GM21737 (cell line): ENCODE results near the gene SNRNP27.

Experiments
- ATAC-seq: cut with Tn5 transposase; IDR thresholded peaks from one replicate; pipeline ENCODE4 v1.9.1; 2021; ENCODE audit warnings: mild to moderate bottlenecking, moderate library complexity; ENCODE audit not compliant: unreplicated experiment

The SNRNP27 gene

DNA sequence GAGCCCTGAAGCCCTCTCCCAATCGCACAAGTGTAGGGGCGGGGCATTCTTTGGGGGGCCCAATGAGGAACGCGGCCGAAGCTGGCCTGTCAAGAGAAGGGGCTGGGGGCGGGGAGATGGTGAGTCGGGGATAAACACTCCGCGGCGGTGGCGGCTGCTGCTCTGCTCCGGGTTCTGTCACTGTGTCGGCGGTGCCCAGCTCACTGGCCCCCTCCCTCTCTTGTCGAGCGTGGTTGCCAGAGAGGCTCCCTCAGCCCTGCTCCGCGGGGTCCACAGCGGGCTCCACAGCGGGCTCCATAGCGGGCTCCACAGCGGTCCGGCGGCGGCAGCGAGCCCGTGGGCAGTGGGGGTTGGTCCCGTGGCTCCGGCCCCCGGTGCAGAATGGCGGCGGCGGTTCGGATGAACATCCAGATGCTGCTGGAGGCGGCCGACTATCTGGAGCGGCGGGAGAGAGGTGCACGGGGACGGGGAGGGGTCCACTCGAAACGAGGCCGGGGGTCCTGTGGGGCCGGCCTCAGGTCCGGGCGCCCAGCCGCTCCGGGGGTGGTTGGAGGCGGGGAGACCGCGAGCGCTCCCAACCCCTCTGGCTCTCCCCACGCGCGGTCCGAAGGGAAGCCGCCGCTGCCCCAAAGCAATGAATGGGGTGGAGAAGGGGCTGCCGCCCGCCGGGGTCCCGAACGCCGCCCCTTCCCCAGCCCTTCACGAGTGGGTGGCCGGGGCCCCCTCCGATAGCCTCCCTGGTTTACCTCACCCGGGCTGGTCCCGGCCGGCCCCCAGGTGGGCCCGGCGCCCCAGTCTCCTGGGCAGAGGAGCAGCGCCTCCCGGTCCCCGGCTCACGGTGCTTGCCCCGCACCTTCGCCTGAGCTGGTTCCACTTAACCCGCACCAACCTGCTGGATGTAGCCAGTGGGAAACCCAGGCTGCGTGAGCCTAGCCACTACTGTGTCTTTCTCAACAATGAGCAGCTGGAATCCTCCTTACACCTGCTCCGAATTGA, 21.5 kb downstream of the SNRNP27 start, which contains the start of gene MXD1:
MXD1 (plus strand) TSS at position 160 of the 996 bp plus-strand sequence; CDS start at position 382, 222 bp downstream.
- peak; percentile 70 for ATAC-seq

DNA sequence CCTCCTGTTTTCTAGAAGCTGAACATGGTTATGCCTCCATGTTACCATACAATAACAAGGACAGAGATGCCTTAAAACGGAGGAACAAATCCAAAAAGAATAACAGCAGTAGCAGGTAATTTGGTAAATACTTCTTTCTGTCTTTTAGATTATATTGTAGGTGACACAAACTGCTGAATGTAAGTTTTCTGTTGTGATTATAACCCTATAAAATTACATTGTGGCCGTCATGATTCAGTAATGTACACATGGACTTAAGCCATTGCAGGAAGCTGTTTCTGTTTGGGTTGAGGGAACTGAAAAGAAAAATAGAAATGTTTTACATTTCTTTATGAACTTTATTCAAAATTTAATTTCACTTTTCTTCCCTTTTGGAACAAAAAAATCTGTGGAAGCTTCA, 22.4 kb downstream of the SNRNP27 start:
- ATAC-seq, result no peak

DNA sequence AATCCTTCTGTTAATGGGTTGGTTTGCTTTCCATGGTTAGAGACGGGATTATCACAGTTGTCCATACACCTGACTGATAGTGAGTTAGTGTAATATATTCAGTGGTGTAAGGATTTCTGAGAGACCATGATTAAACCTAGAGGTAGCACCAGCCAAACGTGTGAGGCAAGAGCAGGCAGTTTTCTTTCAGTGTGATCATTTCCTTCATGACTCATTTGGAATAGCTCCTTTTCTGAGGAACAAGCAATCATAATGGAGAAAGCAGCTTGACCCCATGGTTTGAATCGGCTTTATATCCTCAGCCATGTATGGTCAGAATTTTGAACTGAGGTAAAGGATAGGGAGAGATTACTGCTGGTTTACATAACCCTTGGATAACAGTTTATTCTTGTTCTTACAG, 24.1 kb downstream of the SNRNP27 start:
- ATAC-seq, result no peak

DNA sequence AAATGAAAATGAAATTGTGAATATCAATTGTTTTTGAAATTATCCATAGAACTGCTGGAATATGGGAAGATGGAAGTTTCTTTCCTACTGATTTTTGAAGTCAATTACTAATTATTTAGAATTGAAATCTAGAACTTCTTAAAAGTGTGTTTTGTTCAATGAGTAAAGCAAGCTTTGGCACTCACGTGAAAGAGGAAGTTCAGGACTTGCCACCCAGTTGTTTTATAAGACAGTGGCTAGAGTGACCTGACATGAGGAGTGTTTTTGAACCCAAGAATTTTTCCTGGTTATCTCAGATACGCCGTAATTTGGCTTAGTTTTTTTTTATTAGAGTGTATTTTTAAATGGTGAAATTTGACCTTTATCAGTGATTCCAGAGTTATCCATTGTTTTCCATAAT, 24.6 kb downstream of the SNRNP27 start:
- ATAC-seq, result no peak

DNA sequence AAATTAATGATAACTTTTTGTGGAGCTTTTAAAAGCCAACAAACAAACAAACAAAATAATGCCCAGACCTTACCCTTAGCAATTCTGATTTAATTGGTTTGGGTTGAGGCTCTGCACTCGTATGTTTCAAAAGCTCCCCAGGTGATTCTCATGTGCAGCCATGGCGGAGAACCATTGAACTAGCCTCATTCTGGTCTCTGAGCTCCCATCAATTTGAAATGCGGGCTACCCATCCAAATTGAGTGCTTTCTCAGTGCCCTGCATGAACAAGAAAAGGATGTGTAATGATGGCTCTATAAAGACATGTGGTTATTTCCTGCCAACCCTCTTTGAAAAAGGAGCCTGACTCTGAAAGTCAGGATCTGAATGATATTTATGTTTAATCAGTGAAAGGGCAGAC, 29.4 kb downstream of the SNRNP27 start:
- ATAC-seq, result no peak

DNA sequence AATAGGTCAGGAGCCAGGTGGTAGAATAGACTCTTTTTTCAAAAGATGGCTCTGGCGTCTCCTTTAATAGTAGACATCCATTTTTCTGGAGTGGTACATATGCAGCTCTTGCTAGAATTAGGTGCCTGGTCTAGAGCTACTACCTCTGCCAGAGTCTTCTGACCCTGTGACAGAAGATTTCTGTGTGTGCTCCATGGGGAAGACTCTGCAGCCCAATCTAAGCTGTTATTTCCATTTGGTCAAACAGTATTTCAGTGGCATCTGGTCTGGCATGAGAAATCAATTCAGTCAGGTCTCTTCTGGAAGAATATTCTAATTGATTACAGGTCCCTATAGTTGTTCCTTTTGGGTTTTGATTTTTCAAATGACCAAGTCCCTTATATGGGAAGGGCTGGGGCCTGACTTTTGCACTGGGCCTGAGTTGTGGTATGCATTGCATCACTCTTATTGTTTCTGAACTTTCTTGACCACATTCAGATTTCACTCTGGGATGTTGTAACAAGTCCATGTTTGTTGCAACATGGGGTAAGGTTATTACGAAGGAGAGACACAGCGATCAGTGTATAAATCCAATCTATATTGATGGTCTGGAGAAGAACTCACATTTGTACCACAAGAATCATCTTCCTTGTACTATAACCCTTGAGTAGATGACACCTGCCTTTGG, 33.2 kb downstream of the SNRNP27 start:
- no peak for ATAC-seq

DNA sequence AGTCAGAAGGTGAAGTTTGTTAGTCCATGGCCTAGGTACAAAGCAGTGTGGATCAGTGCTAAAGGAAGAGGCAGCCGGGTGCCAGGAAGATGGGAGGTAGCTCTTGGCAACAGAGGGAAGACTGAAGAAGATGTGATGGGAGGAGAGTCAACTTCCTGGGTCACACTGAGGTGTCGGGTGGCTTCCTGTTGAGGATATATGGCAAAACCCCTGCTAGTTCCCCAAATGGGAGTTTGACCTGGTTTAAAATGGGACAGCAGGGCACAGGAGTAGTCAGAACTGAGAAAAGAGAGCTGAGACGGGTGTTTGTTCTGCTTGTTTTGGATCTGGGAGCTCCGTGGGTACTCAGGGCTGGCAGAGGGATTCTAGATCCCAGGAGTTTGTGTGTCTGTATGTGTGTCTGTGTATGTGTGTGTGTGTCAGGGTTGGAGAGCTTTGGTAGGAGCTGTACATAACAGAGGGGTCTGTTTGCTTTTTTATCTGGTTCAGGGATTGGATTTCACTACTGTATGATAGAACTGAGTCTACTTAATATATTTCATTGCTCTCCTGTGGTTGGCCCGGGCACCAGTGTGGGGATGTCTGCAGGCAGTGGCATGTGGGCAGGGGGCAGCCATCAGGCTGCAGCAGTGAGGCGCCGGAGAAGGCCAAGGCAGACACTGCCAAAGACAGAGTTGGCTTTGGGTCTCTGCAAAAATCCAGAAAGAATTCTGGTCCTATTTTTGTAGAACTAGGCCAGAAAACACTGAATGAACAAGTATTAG, 38.3 kb downstream of the SNRNP27 start:
- ATAC-seq, result no peak

DNA sequence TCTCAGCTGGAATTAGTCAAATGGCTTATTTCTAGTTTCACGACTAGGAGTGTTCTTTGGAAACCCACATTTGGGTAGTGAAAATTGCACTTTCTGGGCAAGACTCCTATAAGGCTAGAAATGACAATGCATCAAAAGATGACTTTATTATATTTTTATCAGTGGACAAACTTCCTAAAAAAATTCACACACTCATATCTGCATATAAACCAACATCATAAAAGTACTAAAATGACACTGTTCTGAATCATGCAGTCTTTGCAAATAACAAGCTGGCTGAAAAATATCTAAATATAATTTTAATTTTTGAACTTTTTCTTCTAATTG, 38.8 kb downstream of the SNRNP27 start:
- no peak for ATAC-seq

DNA sequence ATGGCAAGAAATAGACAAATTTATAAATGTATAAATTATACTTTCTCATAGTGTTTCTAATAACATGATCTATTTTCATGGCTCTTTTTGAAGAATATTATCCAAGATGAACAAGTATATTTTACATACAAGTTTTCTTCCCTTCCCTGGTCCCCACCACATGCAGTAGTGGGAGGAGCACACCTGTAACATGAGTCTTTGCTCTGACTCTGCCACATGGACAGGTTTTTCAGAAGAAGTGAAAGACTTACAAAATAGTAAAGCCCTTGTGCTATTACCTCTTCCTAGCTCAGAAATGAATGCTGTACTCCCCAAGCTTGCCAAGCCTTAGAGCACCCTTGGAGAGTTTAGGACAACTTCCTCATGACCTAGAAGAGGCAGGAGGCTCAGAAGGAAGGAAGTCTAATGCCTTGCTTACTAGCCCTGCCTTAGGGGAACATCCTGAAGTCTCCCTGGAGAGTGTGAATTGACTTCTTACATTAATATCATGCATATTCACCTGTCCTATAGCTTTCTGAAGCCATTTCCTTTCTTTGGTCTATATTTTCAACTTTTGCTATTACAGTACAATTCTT, 39.6 kb downstream of the SNRNP27 start:
- ATAC-seq, result no peak

DNA sequence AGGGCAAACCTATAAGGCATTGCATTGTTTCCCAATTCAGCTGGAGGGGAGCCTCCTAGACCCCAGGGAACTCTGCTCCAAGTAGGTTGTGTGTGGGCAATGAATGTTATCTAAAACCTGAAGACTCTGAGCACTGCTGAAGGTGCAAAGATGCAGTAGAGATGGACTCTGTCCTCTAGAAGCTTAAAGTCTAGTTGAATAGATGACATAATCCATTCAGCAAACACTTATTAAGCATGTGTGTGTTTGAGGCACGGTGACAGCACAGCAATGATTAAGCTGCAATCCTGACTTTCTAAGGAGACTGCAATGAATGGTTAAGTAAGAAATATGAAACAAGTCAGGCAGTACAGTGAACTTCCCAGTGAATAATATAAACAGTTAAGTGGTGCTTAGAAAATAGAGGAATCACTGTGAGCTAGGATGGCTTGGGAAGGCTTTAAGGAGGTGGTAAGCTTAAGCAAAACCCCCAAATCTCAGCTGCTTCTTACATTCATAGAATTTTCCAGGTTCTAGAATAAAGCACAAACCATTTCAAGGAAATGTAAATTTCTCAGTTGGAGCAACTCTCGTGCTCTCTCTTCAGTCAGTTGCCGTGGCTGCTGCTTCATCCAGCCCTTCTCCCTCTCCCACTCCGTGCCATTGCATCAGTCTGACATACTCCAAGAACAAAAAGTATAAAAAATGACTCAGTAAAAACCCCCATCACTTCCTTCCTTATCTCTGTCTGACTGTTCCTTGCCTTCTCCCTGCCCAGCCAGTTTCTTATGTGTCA, 40.3 kb downstream of the SNRNP27 start:
- ATAC-seq, result no peak

DNA sequence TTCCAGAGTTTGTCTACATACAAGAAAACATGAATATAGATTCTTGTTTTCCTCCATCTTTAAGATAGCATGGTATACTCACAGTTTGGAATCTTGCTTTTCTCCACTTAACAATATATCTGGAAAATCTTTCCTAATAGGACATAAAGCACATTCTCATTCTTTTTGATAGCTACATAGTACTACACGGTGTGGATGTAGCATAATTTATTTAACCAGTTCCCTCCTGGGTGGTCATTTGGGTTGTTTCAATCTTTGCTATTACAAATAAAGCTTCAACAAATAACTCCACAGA, 40.8 kb downstream of the SNRNP27 start:
- ATAC-seq, result no peak

DNA sequence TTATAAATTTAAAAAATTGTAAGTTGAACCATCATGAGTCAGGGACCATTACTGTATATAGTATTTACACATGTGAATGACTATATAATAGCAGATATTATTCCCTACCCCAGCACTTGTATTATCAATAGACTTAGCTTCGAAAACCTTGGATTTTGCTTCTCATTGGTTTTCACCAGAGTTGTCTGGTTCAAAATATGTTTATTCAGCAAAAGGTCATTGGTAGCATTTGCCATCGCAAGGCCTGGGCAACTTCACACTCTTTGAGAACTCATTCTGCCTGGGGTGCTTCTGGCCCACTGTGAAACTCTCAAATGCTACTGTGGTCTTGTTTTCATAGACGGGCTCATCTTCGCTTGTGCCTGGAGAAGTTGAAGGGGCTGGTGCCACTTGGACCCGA, 41.3 kb downstream of the SNRNP27 start:
- no peak for ATAC-seq

DNA sequence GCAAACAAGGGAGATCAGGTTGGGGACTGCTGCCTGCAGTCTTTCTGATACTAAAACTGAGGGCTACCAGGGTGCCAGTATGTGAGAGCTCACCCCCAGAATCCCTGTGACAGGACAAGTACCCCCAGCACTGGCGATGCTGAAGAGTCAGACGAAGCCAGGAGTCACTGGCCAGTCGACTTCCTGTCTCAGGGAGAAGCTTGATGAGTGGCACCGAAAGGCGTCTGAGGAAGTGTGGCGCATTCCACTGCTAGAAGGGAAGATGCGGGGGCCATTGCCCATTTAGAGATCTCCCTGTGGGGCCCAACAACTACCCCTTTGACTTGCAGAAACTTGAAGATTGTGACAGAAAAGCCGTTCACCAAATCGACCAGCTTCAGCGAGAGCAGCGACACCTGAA, 43.1 kb downstream of the SNRNP27 start:
- ATAC-seq, result no peak

DNA sequence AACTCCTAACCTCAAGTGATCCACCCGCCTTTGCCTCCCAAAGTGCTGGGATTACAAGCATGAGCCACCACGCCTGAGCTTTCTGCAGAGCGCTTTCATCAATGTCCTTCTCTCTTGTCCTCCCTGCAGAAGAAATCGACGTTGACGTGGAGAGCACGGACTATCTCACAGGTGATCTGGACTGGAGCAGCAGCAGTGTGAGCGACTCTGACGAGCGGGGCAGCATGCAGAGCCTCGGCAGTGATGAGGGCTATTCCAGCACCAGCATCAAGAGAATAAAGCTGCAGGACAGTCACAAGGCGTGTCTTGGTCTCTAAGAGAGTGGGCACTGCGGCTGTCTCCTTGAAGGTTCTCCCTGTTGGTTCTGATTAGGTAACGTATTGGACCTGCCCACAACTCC, 44.2 kb downstream of the SNRNP27 start:
- no peak for ATAC-seq

DNA sequence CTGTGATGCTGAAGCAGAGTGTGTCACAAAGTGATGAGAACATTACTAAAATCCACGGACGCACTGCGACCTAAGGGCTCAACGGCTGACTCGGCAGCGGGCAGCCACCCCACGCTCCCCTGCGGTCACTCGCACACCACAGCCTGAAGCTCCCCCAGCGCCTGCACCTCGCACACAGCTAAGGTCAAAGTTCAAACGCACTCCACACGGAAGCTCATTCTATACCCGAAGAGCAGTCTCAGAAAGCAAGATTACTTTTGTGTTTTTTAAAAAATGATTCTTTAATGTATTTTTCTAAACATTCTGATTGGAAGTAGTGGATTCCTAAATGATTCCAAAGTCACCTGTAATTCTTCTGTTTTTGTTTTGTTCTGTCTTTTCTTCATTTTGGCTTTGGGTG, 46.0 kb downstream of the SNRNP27 start:
- no peak for ATAC-seq

DNA sequence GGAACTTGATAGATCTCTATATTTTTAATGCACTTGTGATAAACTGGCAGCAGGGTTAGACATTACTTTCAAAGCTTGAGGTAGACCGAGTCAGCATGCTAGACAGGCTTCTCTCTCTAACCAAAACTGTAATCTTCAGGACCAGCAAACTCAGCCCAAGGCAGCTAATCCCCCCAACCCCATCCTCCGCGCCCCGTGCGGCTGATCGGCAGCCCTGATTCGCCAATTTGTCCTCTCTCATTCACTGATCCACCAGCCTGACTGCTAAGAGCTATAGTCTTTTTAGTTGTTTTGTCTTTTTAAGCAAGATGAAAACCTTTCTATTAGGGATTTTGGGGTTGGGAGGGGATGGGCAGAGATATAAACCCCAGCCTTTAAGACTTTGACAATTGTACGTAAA, 46.9 kb downstream of the SNRNP27 start:
- no peak for ATAC-seq

DNA sequence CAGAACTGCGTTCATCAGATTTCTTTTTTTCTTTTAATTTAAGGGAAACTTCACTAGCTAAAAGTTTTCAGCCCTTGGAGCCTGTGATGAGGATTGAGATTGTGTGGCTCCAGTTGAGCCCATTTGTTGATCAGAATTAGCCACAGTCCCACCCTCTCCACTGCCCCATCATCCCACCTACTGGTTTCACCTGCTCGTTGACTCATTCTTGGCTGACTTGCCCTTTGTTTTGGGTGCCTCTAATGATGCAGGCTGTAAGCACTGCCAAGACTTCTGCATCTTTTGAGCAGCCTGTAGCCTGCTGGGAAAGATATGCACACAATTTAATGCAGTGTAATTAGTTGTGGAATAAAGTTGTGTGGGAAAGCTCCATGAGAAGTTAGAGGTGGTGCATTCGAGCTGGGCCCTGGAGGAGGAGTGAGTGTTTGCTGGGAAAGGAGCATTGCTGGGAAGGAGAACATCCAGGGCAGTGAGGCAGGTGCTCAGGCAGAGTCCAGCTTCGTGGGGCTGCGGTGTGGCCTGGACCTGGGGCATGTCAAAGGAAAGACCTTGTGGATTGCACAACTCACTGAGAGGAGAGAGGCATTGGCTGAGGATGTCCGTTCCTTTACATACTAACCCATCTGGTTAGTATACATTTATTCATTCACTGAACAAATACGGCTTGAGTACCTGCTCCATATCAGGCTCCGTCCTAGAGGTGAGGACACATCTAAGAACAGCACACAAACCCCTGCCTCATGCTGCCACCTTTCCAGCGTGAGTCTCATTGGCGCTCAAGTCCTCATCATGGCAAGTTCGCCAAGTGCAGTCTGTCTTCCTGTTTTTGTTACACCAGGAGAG, 49.5 kb downstream of the SNRNP27 start:
- ATAC-seq, result no peak

DNA sequence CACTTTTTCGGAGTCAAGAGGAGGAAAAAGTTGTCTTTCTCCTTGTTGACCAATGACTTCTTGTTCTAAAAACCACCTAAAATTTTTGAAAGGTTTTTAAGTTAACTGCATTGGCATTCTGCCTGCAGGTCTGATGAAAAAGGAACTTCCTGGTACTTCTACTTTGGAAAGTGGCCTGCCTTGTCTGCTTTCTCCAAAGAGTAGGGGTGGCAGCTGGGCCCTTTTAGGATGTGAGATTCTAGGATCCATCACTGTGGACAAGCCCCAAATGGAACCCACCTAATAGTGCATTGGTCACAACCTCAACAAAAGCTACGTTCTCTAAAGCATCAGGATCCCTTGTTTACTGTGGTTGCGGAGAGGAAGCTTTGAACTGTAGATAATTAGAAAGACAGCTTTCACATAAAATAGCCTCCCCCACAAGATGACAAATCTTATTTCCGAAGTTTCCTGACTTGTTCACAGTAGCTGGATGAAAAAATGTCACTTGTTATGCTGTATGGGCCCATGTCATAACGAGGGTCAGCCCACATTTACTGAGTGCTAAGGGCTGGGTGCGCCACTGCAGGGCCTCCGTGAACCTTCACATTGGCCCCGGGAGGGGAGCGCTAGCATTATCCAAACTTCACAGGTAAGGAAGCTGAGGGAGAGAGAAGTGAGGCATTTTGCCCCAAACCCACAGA, 50.2 kb downstream of the SNRNP27 start:
- ATAC-seq, result no peak

DNA sequence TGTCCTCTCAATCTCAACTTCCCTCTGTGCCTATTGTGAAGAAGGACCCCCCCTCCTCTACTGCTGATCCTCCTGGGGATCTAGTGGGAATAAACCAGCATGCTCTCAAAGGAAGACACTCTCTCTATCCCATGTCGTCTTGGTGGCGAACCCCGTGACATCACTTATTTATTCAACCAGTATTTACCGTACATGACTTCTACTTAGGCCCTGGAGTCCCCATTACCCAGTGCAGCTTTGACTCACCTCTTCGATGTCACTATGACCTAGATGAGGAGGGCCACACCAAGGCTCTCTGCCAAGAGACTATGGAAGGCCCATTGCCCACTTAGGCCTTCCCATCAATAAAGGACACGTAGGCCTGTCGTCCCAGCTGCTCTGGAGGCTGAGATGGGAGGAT, 51.0 kb downstream of the SNRNP27 start:
- ATAC-seq, result no peak
